Tibial nerve (tissue), 4 donors: ENCODE results near the gene NELL2. TPM values are rescaled to one million over a fixed set of nuclear protein-coding genes. Genes with fewer than 3 reads are reported as not detected.

ENCODE experiments used
- DNase-seq, 2 donors: peaks; one replicate each; pipeline ENCODE4 v3.0.0-alpha.2; 2019; ENCODE audit warnings: low spot score in 2 of 2
- H3K27ac ChIP-seq, 4 donors: fragments of 200-600 bp; sonication (generic) in 3 of 4; one replicate each; pipeline ENCODE4 v1.5.1; 2017 to 2019; ENCODE audit warnings: mild to moderate bottlenecking in 1 of 4
- H3K27me3 ChIP-seq, 2 donors: fragments of 200-600 bp; sonication (generic) in 1 of 2; one replicate each; pipeline versions ENCODE4 v1.5.1 to v1.6.0; 2017 to 2019
- H3K36me3 ChIP-seq, 3 donors: fragments of 200-600 bp; sonication (generic); one replicate each; pipeline ENCODE4 v1.5.1; 2018 to 2019
- H3K4me1 ChIP-seq, 4 donors: fragments of 200-600 bp; sonication (generic) in 3 of 4; one replicate each; pipeline ENCODE4 v1.5.1; 2017 to 2019
- H3K4me3 ChIP-seq, 4 donors: fragments of 200-600 bp; sonication (generic) in 3 of 4; one replicate each; pipeline ENCODE4 v1.5.1; 2017 to 2019; ENCODE audit warnings: mild to moderate bottlenecking in 1 of 4, moderate library complexity in 1 of 4
- H3K9me3 ChIP-seq, 4 donors: fragments of 200-600 bp; sonication (generic) in 3 of 4; one replicate each; pipeline ENCODE4 v1.5.1; 2017 to 2019
- EP300 ChIP-seq, 2 donors: sonication (generic); formaldehyde crosslinking; IDR thresholded peaks; one replicate each; pipeline ENCODE4 v1.6.1; 2017; ENCODE audit warnings: antibody characterized with exemption in 2 of 2, mild to moderate bottlenecking in 1 of 2
- POLR2A ChIP-seq, 2 donors: fragments of 450-650 bp; IDR thresholded peaks; one replicate each; pipeline ENCODE4 v1.6.1; 2017; ENCODE audit warnings: antibody characterized with exemption in 2 of 2, mild to moderate bottlenecking in 2 of 2, moderate library complexity in 2 of 2
- WGBS, 2 donors: methylation state at CpG; one replicate each; pipeline ENCODE4 v1.1.5; 2018; 5-methylcytosine and 5-hydroxymethylcytosine counted together
- total RNA-seq, 4 donors: library from RNA; depleted of rRNA; stranded (reverse); fragments of >200 nt; gene quantifications; one replicate each; pipeline ENCODE4 v1.1.0, GENCODE V29; 2016
- TF ChIP-seq, protein P1 (sequence below), 5 experiments: fragments of 200-600 bp in 3 of 5; fragments of 450-650 bp in 2 of 5; sonication (generic) in 3 of 5; IDR thresholded peaks; one replicate each; pipeline ENCODE4 v1.5.1; 2016 to 2019; ENCODE audit warnings: antibody characterized with exemption in 5 of 5, mild to moderate bottlenecking in 3 of 5, moderate library complexity in 2 of 5

Gene NELL2
- total RNA-seq, 4 donors from 2014 or later, result 0.22 to 0.90 (median 0.63) TPM; not detected in 1

GRCh38 chr12:44537354-44537753, 338.8 kb downstream of the NELL2 start:
- TF ChIP-seq EP300 (IDR thresholded peaks at IDR 0.05) (no peak), POLR2A (IDR thresholded peaks at IDR 0.05) (no peak)
- TF ChIP-seq, protein P1, sequence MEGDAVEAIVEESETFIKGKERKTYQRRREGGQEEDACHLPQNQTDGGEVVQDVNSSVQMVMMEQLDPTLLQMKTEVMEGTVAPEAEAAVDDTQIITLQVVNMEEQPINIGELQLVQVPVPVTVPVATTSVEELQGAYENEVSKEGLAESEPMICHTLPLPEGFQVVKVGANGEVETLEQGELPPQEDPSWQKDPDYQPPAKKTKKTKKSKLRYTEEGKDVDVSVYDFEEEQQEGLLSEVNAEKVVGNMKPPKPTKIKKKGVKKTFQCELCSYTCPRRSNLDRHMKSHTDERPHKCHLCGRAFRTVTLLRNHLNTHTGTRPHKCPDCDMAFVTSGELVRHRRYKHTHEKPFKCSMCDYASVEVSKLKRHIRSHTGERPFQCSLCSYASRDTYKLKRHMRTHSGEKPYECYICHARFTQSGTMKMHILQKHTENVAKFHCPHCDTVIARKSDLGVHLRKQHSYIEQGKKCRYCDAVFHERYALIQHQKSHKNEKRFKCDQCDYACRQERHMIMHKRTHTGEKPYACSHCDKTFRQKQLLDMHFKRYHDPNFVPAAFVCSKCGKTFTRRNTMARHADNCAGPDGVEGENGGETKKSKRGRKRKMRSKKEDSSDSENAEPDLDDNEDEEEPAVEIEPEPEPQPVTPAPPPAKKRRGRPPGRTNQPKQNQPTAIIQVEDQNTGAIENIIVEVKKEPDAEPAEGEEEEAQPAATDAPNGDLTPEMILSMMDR (IDR thresholded peaks at IDR 0.05), result no peak
- no peaks in the 10 kb centered on the region for H3K9me3 ChIP-seq
- H3K4me1 ChIP-seq, result no peaks in the 10 kb centered on the region
- no peak overlapping the region for H3K27ac ChIP-seq
- no peak for DNase-seq
- H3K4me3 ChIP-seq, result no peak overlapping the region
- H3K36me3 ChIP-seq, result no peaks in the 10 kb centered on the region
- no peaks in the 10 kb centered on the region for H3K27me3 ChIP-seq

DNA sequence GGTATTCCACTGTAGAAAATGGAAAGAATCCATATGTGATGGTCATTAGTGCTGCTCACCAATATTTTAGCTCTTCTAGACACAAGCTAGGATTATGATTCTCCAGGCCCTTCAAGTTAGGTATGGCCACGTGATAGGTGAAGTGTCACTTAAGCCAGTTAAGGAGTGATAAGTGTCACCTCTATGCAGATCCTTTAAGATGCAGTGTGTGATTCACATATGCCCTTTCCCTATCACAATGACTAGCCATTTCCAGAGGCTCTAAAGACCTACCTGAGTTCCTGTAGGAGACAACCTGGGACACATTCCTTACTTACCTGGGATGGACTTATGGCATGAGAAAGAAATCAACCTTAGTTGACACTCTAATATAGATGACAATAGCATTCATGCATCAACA, 343.2 kb downstream of the NELL2 start:
- WGBS, 2 donors, result 58 to 71% methylated on average over 1 of the region's 1 CpG
- no peak overlapping the region for H3K4me3 ChIP-seq
- DNase-seq, result no peak
- H3K4me1 ChIP-seq, result no peaks in the 10 kb centered on the region
- H3K27ac ChIP-seq, result no peak overlapping the region
- H3K27me3 ChIP-seq, result no peaks in the 10 kb centered on the region
- no peaks in the 10 kb centered on the region for H3K9me3 ChIP-seq
- H3K36me3 ChIP-seq, result no peaks in the 10 kb centered on the region
- TF ChIP-seq, protein P1 (IDR thresholded peaks at IDR 0.05), result no peak
- TF ChIP-seq POLR2A (IDR thresholded peaks at IDR 0.05) (no peak), EP300 (IDR thresholded peaks at IDR 0.05) (no peak)

GRCh38 chr12:44531320-44531971, 344.7 kb downstream of the NELL2 start:
- no peaks in the 10 kb centered on the region for H3K4me1 ChIP-seq
- WGBS, 2 donors, result 39 to 49% methylated on average over 2 of the region's 2 CpGs

GRCh38 chr12:44526655-44527182, 349.4 kb downstream of the NELL2 start:
- H3K4me1 ChIP-seq, result no peaks in the 10 kb centered on the region
- no peak for TF ChIP-seq POLR2A (IDR thresholded peaks at IDR 0.05)
- TF ChIP-seq EP300 (IDR thresholded peaks at IDR 0.05), result no peak
- TF ChIP-seq, protein P1 (IDR thresholded peaks at IDR 0.05), result no peak
- H3K27ac ChIP-seq, result no peak overlapping the region
- H3K4me3 ChIP-seq, result no peak overlapping the region
- WGBS, 2 donors, result 91 to 94% methylated on average over 9 of the region's 9 CpGs
- H3K9me3 ChIP-seq, result no peaks in the 10 kb centered on the region
- no peak for DNase-seq
- H3K27me3 ChIP-seq, result no peaks in the 10 kb centered on the region
- H3K36me3 ChIP-seq, result no peaks in the 10 kb centered on the region

More at GRCh38 chr12:44531320-44531971, 344.7 kb downstream of the NELL2 start:
- Histone ChIP-seq H3K9me3 (no peaks in the 10 kb centered on the region), H3K27me3 (no peaks in the 10 kb centered on the region), H3K4me3 (no peak overlapping the region), H3K27ac (no peak overlapping the region), H3K36me3 (no peaks in the 10 kb centered on the region)
- no peak for TF ChIP-seq POLR2A (IDR thresholded peaks at IDR 0.05)
- no peak for TF ChIP-seq EP300 (IDR thresholded peaks at IDR 0.05)
- TF ChIP-seq, protein P1 (IDR thresholded peaks at IDR 0.05), result no peak
- no peak for DNase-seq

DNA sequence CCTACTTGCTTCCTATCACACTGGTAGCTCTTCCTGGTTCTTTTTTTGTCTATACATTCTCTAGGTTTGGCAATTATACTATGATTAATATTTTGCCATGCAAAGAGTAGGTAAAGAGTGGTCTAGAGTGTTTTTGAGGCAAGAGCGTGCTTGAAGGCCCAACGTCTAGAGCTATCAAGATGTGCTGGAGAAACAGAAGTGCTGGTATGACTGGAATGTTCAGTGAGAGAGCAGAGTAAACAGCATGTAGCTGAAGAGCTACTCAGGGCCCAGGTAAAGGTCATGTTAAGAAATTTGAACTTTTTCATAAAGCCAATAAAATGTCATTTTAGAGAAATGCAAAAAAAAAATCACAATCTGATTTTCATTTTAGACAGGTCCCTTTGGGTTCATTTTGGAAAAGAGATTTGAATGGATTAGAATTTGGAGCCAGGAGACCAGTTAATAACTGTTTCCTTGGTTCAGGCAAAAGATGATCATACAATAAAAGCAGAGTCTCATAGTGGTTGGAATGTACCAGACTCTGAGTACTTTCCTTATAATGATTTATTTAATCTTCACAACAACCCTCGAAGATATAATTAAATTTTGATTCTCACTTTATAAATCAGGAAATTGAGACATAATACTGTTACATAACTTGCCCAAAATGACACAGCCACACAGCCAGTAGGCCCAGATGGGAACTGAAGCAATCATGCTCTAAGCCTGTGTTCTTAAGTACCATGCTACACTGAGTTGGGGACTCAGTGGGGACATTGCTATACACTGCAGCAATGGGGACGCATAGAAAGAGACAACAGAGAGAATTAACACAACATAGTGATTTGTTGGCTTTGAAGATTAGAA, 350.1 kb downstream of the NELL2 start:
- Histone ChIP-seq H3K36me3 (no peaks in the 10 kb centered on the region), H3K27ac (no peak overlapping the region), H3K27me3 (no peaks in the 10 kb centered on the region), H3K4me3 (no peak overlapping the region), H3K9me3 (no peaks in the 10 kb centered on the region), H3K4me1 (no peaks in the 10 kb centered on the region)
- TF ChIP-seq EP300 (IDR thresholded peaks at IDR 0.05) (no peak), POLR2A (IDR thresholded peaks at IDR 0.05) (no peak)
- TF ChIP-seq, protein P1 (IDR thresholded peaks at IDR 0.05), result no peak
- DNase-seq, result no peak
- whole genome bisulfite sequencing, 2 donors, result 68 to 71% methylated on average over 4 of the region's 4 CpGs
